ENCODE data around the gene STPG2.

STPG2 gene

DNA sequence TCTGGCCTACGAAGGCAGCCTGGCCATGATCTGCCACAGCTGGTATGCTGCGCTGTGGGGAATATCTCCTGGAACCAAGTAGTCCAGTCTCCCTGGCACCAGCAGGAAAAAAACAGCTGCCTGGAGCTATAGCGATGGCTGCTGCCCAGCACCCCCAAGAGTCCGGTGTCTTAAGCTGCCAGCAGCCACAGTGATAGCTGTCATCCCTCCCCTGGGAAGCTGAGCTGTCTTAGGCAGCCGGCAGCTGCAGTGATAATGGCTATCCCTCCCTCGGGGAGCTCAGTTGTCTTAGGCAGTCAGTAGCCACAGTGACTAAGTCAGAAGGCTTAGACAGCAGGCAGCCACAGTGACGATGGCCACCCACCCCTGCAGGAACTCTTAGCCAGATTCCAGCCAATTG, 205.1 kb downstream of the STPG2 start:
- DNase-seq = no peak

DNA sequence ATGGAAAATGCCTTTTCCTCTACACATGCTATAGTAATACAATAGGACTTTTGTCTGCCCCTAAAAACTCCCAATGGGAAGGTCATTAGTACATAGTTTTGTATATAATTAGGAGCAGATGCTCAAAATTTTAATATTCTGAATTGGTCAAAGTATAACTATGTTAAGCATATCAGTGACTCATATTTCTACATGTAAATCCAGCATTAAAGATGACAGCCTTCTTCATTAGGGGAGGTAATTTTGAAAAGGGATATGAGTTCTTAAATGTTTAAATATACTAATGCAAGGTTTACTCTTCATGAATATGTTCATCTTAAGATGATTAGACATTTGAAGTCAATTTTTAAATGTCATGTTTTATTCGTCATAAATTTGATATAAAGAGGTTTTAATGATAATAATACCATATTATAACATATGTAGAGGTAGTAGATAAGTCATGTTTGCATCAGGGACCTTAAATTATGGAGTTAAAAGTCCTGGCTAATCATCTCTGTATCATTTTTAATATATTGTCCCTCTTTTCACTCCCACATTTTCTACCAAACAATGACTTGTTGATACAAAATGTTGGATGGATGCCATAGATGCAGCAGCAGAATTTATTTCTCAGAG, 218.8 kb downstream of the STPG2 start:
- DNase-seq = no peak

DNA sequence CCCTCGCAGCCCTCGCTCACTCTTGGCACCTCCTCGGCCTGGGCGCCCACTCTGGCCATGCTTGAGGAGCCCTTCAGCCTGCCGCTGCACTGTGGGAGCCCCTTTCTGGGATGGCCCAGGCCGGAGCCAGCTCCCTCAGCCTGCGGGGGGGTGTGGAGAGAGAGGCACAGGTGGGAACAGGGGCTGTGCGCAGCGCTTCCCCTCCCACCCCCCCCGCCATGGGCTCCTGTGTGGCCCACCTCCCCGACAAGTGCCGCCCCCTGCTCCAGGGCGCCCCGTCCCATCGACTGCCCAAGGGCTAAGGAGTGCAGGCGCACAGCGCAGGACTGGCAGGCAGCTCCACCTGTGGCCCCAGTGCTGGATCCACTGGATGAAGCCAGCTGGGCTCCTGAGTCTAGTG, 220.2 kb downstream of the STPG2 start:
- no peak for DNase-seq

DNA sequence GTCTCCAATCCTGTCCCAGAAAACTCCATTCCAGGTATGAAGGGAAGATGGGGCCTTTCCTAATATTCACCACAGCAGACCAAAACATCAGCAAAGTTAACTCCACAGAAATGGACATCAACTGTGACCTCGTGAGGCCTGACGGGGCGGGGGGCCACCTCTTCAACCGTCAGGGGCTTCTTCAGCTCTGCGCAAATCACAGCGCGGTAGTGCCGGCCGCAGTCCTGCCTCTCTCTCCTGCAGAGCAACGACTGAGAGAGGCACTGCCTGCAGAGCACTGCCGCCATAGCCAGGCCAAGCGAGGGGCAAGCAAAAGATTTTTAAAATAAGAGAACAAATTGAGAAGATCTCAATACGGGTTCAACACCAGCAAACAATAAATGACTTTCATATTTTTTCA, 226.2 kb downstream of the STPG2 start:
- no peak for DNase-seq

DNA sequence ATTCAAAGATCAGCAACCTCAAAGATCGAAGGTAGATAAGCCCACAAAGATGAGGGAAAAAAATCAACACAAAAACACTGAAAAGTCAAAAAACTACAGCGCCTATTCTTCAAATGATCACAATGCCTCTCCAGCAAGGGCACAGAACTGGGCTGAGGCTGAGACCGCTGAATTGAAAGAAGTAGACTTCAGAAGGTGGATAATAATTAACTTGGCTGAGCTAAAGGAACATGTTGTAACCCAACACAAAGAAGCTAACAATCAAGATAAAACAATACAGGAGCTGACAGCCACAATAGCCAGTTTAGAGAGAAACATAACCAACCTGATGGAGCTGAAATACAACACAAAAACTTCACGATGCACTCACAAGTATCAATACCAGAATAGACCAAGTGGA, 231.1 kb downstream of the STPG2 start:
- no peak for DNase-seq

DNA sequence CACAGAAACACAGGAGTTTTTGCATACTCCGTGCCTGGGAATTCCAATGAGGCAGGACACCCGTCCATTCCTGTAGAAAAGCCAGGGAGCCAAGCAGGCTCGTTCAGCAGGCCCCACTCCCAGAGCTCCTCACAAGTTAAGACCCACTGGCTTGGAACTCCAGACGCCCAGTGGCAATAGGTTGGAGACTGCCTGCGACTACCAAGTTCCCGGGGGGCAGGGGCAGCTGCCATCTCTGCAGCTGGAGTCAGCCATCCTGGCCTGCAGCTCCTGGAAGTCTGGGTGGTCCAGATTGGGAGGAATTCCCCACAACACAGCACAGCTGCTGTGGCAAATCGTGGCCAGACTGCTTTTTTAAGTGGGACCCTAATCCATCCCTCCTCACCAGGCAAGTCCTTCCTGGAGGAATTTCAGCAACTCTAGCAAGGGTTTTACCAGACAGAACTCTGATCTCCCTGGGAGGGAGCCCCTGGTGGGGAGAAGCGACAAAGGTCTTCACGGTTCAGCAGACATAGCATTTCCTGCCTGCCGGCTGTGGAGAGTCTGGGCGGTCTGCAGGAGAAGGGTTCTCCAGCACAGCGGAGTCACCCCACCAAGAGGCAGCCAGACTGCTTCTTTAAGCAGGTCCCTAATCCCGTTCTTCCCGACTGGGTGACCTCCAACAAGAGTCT, 231.9 kb downstream of the STPG2 start:
- DNase-seq = no peak

DNA sequence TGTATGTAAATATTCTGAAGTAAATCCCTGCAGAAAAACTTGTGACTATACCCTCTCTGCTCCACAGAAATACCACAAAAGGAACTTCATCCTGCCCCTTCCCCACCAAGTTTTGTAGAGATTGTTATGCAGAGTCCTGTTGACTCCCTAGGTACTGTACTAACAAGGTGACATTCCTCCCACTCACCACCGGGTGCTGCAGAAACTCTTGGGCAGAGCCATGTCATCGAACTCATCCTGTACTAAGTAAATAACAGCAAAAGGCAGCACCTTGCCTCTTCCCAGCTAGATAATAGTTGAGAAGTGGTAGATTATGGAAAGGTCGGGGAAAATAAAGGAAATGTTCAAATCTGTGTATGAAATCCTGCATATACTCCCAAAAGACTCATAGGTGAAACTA, 233.3 kb downstream of the STPG2 start:
- DNase-seq = no peak

DNA sequence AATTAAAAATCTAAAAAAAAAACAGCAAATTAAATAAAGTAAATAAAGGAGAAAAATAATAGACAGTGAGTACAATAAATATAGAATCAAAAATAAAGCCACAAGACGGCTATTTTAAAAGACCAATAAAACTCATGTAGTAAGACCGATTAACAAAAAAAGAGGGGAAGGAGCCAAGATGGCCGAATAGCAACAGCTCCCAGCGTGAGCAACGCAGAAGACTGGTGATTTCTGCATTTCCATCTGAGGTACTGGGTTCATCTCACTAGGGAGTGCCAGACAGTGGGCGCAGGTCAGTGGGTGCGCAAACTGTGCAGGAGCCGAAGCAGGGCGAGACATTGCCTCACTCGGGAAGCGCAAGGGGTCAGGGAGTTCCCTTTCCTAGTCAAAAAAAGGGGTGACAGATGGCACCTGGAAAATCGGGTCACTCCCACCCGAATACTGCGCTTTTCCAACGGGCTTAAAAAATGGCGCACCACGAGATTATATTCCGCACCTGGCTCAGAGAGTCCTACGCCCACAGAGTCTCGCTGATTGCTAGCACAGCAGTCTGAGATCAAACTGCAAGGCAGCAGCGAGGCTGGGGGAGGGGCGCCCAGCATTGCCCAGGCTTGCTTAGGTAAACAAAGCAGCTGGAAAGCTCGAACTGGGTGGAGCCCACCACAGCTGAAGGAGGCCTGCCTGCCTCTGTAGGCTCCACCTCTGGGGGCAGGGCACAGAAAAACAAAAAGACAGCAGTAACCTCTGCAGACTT, 239.7 kb downstream of the STPG2 start:
- peak; percentile 14 for DNase-seq

DNA sequence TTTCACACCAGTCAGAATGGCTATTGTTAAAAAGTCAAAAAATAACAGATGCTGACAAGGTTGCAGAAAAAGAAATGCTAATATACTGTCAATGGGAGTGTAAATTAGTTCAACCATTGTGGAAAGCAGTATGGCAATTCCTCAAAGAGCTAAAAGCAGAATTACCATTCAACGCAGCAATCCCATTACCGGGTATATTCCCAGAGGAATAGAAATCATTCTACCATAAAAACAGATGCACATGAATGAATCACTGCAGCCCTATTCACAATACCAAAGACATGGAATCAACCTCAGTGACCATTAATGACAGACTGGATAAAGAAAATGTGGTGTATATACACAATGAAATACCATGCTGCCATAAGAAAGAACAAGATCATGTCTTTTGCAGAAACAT, 243.0 kb downstream of the STPG2 start:
- DNase-seq = no peak

DNA sequence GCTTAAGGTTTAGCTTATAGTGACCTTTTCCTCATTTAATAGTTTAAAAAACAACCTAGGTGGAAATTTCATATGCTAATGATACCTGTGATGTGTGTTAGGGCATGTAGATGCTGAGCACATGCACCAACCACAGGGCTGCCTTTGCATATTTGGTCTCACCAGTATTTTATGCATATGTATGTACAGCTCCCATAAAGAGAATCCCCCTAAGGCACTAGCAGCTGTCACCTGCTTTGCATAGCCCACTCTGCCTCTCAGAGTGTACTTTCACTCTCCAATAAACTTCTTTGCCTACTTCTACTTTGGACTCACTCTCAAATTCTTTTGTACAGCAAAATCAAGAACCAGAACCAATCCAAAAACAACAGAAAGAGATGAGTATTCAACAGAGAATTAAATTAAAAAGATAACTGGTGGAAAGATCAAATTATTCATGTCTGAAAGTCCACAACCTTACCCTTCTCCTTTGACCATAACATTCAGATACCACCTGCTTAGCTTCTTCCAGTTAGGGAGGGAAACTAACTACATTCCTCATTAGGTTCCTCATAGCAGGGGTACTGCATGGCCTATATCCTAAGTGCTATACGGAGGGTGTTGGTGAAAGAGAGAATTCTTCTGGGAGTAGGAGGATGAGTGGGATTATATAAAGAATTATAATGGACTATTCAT, 250.5 kb downstream of the STPG2 start:
- DNase-seq = no peak

DNA sequence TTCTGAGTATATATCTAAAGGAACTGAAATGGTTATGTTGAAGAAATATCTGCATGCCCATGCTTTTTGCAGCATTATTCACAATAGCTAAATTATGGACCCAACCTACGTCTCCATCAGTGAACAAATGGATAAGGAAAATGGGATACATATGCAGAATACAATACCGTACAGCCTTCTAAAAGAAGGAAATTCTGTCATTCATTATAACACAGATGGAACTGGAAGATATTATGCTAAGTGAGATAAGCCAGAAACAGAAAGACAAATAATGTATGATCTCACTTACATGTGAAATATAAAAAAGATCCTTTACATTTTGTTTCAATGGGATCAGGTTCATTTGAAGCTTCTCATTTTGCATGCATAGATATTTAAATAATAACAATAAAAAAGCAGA, 263.3 kb downstream of the STPG2 start:
- no peak for DNase-seq

DNA sequence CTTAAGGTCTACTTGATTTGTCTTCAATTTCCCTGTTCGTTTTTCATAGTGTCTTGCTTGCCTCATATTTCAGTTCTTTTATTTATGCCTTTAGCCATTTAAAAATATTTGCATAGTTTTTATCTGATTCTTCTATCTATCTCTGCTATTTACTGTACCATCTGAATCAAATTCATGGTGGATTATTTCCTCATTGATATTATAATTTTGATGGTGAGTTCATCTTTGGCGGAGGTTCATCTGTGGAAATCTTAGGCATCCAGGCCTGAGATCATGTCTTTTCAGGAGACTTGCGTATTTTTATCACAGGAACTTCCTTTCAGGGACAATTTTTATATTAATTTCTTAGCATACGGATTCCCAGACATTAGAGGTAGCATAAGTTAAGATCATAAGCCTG, 275.2 kb downstream of the STPG2 start:
- DNase-seq = no peak

DNA sequence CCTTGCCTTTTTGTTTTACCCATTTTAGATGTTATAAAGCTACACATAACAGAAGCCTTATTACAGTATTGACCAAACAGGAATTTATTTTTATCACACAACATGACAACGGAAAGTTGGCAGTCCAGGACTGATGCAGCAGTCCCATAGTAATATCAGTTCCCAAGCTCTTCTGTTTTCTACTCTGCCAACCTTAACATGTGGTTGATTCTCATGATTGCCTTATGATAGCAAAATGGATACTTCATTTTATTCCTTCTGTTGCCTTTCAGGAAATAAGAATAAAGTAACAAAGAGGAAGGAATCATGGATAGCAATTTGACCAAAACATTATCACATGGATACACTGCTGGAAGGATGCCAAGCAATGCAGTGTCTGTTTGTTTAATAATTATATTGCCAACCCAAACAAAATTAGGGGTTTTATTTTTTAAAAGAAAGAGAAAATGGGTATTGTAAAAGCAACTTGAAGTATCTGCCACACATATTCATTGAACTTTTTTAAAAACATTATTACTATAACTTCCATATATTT, 275.7 kb downstream of the STPG2 start:
- no peak for DNase-seq

DNA sequence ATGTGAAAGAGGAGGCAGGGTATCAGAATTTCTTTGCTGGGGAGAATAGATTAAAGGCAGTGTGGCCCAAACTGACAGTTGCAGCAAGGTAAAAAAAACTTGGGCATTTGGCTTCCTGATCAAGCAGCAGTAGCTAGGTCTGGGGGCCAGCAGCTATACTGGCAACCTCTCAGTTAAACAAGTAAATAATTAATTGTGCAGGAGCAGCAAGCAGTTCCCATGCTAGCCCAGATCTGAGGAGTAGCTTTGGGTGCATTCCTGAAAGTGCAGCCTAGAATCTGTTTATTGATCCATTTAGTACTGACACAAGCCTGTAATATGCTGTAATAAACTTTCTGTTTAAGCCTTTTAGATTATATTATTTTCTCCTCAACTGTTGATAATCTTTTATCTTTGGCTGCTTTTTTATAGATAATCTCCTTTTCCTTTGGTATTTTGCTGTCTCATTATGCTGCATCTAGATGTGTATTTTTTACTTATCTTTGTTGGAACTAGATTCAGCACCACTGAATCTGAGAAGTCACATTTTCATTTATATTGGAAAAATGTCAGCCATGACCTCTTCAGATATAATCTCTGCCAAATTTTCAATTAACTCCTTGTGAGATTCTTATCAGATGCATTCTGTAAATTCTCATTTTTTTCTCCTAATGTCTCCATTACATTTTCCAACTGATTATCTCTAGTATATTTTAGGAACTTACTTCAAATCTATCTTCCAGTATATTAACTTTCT, 276.3 kb downstream of the STPG2 start:
- DNase-seq = no peak

DNA sequence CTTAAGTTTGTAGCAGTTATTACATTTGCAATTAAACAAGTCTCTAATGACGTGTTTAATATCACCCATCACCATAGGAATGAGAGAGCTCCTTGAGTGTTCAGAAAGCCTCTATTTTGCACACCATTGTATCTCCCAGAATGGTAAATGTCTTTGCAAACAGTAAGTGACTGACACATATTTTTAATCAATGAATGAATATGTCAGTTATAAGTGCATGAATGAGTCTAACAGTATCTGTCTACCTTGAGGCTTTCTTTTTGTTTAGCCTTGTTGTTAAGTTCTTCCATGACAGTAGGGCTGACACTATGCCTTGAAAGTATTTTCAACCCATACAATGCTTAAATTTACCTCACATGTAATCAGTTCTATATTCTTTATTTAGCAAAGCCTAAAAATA, 292.2 kb downstream of the STPG2 start:
- DNase-seq = no peak

DNA sequence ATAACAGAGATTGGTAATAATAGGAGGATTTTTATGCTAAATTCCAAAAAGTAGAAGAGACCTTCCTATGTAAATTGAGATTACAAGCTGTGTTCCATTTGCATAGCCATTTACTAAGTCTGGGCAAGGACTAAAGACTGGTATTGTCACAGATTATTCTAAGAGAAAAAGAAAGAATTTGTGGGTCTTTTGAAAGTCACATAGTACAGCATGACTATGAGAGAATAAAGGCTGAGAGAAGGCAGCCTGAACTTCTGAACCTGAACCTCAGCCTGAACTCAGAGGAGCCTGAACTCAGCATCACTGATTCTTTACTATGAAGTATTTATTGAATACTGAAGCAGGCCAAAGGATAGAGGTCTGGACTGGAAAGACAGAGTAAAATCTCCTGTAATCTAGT, 297.5 kb downstream of the STPG2 start:
- no peak for DNase-seq

DNA sequence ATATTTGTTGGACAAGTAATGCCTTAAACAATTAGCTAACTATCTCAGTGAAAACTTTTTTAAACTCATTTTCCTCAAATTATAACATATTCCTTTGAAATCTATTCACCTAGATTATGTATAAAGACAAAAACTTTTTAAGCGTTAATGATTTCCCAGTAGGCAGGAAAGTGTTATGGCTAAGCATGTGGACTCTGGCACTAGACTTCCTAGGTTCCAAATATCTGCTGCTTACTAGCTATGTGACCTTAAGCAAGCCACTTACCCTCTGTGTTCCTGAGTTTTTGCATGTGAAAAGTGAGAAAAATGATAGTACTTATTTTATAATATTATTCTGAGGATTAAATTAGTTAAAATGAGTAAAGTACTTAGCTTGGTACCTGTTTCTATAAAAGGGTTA, 301.8 kb downstream of the STPG2 start:
- DNase-seq = no peak

DNA sequence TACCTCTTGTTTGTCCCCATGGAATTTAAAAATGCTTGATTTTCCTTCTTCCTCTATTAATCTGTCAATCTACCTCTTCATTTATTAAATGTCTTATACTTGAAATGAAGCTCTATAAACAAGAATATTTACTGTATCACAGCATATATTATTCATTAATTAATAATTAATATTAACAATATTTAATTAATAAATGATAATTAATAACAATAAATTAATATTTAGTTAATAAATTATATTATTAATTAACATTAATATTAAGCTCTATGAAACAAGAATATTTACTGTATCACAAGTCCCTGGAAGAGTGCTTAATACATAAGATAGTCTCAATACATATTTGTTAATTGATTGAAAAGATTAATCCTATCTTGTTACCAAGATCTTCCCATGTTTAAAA, 306.6 kb downstream of the STPG2 start:
- no peak for DNase-seq

DNA sequence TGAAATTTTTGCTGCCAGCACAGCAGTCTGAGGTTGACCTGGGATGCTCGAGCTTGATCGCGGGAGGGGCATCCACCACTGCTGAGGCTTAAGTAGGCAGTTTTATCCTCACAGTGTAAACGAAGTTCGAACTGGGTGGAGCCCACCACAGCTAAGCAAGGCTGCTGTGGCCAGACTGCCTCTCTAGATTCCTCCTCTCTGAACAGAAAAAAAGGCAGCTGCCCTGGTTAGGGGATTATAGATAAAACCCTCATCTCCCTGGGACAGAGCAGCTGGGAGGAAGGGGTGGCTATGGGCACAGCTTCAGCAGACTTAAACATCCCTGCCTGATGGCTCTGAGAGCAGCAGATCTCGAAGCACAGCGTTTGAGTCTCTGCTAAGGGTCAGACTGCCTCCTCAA, 314.6 kb downstream of the STPG2 start:
- no peak for DNase-seq

DNA sequence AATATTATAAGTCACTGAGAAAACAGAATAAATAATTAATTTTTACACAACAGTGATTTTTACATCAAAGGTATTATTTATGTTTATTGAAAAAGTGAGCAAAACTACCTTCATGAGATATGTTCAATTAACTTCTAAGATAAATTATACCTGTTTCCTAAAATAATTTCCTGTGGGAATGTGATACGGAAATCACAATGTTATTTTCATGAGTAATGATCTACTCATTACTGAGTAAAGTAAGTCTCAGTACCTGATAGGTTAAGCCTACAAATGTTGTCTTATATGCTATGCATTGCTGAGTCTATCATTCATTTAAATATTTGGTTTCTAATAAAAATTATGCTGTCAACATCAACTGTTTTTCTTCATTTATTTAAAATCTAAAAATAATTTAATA, 324.0 kb downstream of the STPG2 start:
- DNase-seq = no peak

DNA sequence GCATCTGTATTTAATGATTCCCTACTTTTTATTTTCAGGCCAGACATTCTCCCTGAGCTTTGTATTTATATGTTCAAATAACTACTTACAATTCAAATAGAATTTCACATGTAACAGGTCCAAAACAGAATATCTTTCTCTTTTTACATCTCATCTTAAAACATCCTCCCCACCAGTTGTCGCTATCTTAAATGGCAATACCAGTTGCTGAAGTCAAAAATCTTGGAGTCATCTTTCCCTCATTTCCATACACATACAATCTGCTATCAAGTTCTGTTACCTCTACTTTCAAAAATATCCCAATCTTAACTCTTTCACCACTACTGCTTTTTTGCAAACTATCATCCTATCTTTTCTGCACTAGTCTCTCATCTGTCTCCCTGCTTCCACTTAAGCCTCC, 330.5 kb downstream of the STPG2 start:
- DNase-seq = no peak

DNA sequence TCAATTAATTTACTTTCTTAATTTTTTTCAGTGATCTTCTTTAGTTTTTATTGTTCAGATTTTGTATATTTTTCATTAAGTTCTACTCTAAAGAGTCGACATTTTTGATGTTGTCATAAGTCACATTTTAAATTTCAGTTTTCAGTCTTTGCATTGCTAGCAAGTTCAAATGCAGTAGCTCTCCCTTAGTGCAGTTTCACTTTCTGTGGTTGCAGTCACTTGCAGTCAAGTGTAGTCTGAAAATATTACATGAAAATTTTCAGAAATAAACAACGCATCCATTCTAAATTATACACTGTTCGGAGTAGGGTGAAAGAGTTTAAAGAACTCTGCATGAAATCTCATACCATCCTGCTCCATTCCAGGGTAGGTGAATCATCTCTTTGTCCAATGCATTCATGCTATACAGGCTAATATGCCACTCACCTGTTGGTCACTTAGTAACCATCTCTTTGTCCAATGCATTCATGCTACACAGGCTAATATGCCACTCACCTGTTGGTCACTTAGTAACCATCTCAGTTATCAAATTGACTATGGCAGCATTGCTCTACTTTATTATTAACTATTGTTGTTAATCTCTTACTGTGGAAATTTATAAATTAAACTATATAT, 356.9 kb downstream of the STPG2 start:
- DNase-seq = no peak

Data from NCI-H1105 (cell line).